Parathyroid adenoma (tissue), 2 donors: Measurements from ENCODE around the gene AWAT2.

ENCODE experiments used
- H2AFZ ChIP-seq: fragments of 300-600 bp; sonication (generic); one replicate; pipeline ENCODE4 v1.7.0; 2017; ENCODE audit warnings: antibody characterized with exemption, mild to moderate bottlenecking
- H3K27ac ChIP-seq: fragments of 300-600 bp; sonication (generic); one replicate; pipeline ENCODE4 v1.7.0; 2017
- H3K27me3 ChIP-seq: fragments of 300-600 bp; sonication (generic); one replicate; pipeline ENCODE4 v1.7.0; 2017; ENCODE audit warnings: low read length; ENCODE audit not compliant: control insufficient read depth, insufficient read depth
- H3K36me3 ChIP-seq: fragments of 300-600 bp; sonication (generic); one replicate; pipeline ENCODE4 v1.7.0; 2017; ENCODE audit warnings: low read length; ENCODE audit not compliant: control insufficient read depth, insufficient read depth
- H3K4me1 ChIP-seq: fragments of 300-600 bp; sonication (generic); one replicate; pipeline ENCODE4 v1.7.0; 2017; ENCODE audit warnings: control low read depth
- H3K4me2 ChIP-seq: fragments of 300-600 bp; sonication (generic); one replicate; pipeline ENCODE4 v1.7.0; 2017; ENCODE audit warnings: low read length
- H3K4me3 ChIP-seq: fragments of 300-600 bp; sonication (generic); one replicate; pipeline ENCODE4 v1.7.0; 2017; ENCODE audit warnings: low read depth, low read length
- H3K79me2 ChIP-seq: fragments of 300-600 bp; sonication (generic); one replicate; pipeline ENCODE4 v1.7.0; 2017; ENCODE audit warnings: control low read depth
- H3K9ac ChIP-seq: fragments of 300-600 bp; sonication (generic); one replicate; pipeline ENCODE4 v1.7.0; 2017; ENCODE audit warnings: mild to moderate bottlenecking
- H3K9me3 ChIP-seq: fragments of 300-600 bp; sonication (generic); one replicate; pipeline ENCODE4 v1.7.0; 2017; ENCODE audit warnings: low read length; ENCODE audit not compliant: control insufficient read depth
- TF ChIP-seq, protein P1 (sequence below): fragments of 300-600 bp; sonication (generic); IDR thresholded peaks from one replicate; pipeline ENCODE4 v1.7.0; 2017; ENCODE audit warnings: antibody characterized with exemption, mild to moderate bottlenecking
- donor health status: primary hyperparathyroidism.

AWAT2 gene

DNA sequence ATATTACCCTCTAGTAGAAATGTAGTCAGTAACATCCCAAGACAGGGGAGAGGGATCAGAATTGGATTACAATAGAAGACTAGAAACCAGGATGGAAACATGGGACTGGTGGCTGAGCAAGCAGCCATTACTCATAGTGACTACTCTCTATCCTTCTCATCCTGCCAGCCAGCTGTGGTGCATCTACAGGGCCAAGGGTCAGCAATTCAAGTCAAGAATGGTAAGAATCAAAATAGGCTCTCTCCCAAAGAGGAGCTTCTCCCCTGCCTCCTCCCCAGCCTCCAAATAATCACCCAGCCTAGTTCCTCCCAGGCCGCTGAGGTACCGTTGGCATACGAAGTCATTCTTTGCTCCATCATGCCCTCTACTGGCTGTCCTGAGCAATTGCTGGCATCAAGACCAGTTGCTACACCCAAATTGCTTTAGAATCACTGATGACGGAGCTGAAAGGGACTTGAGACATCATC lies 19.4 kb downstream of the AWAT2 start:
- Histone ChIP-seq H3K36me3 (no peaks in the 10 kb centered on the region), H3K4me1 (no peaks in the 10 kb centered on the region), H3K4me3 (no peak overlapping the region), H3K9me3 (no peaks in the 10 kb centered on the region), H3K79me2 (no peaks in the 10 kb centered on the region), H3K27ac (no peak overlapping the region), H3K4me2 (no peak overlapping the region), H2AFZ (no peak overlapping the region), H3K27me3 (no peaks in the 10 kb centered on the region), H3K9ac (no peak overlapping the region)
- TF ChIP-seq, protein P1, sequence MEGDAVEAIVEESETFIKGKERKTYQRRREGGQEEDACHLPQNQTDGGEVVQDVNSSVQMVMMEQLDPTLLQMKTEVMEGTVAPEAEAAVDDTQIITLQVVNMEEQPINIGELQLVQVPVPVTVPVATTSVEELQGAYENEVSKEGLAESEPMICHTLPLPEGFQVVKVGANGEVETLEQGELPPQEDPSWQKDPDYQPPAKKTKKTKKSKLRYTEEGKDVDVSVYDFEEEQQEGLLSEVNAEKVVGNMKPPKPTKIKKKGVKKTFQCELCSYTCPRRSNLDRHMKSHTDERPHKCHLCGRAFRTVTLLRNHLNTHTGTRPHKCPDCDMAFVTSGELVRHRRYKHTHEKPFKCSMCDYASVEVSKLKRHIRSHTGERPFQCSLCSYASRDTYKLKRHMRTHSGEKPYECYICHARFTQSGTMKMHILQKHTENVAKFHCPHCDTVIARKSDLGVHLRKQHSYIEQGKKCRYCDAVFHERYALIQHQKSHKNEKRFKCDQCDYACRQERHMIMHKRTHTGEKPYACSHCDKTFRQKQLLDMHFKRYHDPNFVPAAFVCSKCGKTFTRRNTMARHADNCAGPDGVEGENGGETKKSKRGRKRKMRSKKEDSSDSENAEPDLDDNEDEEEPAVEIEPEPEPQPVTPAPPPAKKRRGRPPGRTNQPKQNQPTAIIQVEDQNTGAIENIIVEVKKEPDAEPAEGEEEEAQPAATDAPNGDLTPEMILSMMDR: peak; percentile 76

DNA sequence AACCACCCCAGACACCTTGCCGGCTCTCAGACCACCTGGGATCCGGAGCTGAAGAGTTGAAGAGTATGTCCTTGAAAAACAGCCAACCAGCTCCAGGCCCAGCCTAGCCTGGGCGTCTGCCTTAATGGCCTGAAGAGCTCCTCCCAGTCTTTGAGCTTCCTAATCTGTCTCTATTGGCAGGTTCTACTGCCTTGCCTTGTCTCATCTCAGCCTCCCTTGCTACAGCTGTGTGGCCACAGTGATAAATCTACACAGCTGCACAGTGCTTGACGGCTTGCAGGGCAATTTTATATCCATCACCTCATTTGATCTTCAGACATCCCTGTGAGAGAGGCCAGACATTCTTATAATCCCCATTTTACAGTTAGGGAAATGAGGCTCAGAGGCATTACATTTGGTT lies 19.9 kb downstream of the AWAT2 start:
- TF ChIP-seq, protein P1: no peak

DNA sequence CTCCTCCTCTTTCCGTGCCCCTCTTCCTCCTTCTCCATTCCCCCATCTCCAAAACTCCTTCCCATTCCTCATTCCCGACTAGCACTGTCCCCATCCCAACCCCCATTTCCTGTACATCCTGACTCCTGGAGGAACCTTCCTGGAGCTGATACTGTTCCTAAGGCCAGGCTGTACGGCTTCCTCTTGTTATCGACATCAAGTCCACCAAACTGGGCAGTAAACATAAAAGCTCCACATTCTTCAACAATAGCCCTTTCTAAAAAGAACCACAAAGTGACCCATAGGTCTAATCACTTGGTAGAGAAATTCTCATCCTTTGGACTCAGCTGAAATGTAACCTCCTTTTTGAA lies 22.9 kb downstream of the AWAT2 start:
- Histone ChIP-seq H3K4me1 (no peaks in the 10 kb centered on the region), H3K4me2 (no peak overlapping the region), H3K27me3 (no peaks in the 10 kb centered on the region), H2AFZ (no peak overlapping the region), H3K4me3 (no peak overlapping the region), H3K27ac (no peak overlapping the region), H3K36me3 (no peaks in the 10 kb centered on the region), H3K9ac (no peak overlapping the region), H3K9me3 (no peaks in the 10 kb centered on the region), H3K79me2 (no peaks in the 10 kb centered on the region)
- TF ChIP-seq, protein P1: no peak

More for the DNA sequence above, 19.9 kb downstream of the AWAT2 start:
- Histone ChIP-seq H3K4me1 (no peaks in the 10 kb centered on the region), H3K27me3 (no peaks in the 10 kb centered on the region), H3K79me2 (no peaks in the 10 kb centered on the region), H3K9me3 (no peaks in the 10 kb centered on the region), H3K4me3 (no peak overlapping the region), H3K36me3 (no peaks in the 10 kb centered on the region), H3K27ac (no peak overlapping the region), H3K4me2 (no peak overlapping the region), H2AFZ (no peak overlapping the region), H3K9ac (no peak overlapping the region)

DNA sequence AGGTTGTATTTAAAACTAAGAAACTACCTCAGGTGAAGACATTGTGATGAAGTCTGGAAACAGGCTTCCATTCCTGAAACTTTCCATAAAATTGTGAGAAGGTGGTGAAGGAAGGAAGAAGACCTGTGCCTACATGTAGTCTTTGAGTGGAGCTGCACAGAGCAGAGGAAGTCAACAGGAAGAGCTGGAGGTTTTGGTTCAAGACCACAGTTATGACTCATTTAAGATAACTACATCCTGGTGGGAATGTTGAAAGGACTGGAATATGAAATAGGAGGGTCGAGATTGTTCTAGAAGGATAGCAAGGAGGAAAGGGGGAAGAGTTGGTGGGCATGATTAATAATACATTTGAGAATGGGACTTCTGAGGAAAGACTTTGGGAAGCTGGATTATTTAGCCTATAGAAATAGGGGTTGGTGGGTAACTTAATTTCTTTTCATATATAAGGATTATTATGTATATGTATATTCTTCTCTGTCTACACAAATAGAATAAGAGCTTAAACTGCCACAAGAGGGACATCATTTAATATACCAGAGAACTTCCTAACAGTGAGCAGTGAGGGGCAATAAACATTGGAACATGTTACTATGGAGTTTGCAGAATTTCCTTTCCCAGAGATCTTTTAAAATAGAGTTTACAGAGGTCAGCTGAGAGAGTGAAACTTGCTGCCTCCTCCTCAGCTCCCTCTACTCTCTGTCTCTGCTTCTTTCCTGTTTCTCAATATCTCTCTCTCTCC lies 23.5 kb downstream of the AWAT2 start:
- Histone ChIP-seq H3K9ac (no peak overlapping the region), H3K4me3 (no peak overlapping the region), H3K4me2 (no peak overlapping the region), H3K27ac (no peak overlapping the region), H3K27me3 (no peaks in the 10 kb centered on the region), H2AFZ (no peak overlapping the region), H3K79me2 (no peaks in the 10 kb centered on the region), H3K36me3 (no peaks in the 10 kb centered on the region), H3K4me1 (no peaks in the 10 kb centered on the region), H3K9me3 (no peaks in the 10 kb centered on the region)
- TF ChIP-seq, protein P1: no peak

DNA sequence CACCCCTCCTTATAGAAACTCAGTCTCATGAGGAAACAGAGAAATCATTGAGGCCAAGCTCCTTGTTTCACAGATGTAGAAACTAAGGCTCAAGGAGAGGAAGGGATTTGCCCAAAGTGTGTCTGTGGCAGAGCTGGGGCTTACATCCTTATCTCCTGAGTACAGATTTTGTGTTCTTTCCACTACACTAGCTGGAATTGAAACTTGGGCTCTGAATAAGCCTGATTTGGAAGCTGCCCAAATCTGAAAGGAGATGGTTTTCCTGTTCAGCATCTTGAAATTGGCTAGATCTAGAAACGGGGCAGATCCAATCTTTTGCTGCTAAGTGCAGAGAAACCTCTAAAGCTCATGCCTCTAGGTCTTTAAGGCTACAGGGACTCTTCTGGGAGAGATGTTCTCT lies 24.3 kb downstream of the AWAT2 start:
- no peaks in the 10 kb centered on the region for H3K27me3 ChIP-seq
- H2AFZ ChIP-seq: no peak overlapping the region
- H3K9ac ChIP-seq: no peak overlapping the region
- no peak overlapping the region for H3K27ac ChIP-seq
- no peak overlapping the region for H3K4me3 ChIP-seq
- no peaks in the 10 kb centered on the region for H3K79me2 ChIP-seq
- H3K9me3 ChIP-seq: no peaks in the 10 kb centered on the region
- no peaks in the 10 kb centered on the region for H3K36me3 ChIP-seq
- no peaks in the 10 kb centered on the region for H3K4me1 ChIP-seq
- H3K4me2 ChIP-seq: no peak overlapping the region
- TF ChIP-seq, protein P1: no peak
